GM21737 (cell line): ENCODE data around the gene NUDT19.
"Not testable (repeated sequence)": the region's sequence is repeated elsewhere in the genome, so short reads cannot be mapped to it uniquely, and the experiment has no call there.

Experiments used
- ATAC-seq: cut with Tn5 transposase; IDR thresholded peaks from one replicate; pipeline ENCODE4 v1.9.1; 2021; ENCODE audit warnings: mild to moderate bottlenecking, moderate library complexity; ENCODE audit not compliant: unreplicated experiment

NUDT19 gene

DNA sequence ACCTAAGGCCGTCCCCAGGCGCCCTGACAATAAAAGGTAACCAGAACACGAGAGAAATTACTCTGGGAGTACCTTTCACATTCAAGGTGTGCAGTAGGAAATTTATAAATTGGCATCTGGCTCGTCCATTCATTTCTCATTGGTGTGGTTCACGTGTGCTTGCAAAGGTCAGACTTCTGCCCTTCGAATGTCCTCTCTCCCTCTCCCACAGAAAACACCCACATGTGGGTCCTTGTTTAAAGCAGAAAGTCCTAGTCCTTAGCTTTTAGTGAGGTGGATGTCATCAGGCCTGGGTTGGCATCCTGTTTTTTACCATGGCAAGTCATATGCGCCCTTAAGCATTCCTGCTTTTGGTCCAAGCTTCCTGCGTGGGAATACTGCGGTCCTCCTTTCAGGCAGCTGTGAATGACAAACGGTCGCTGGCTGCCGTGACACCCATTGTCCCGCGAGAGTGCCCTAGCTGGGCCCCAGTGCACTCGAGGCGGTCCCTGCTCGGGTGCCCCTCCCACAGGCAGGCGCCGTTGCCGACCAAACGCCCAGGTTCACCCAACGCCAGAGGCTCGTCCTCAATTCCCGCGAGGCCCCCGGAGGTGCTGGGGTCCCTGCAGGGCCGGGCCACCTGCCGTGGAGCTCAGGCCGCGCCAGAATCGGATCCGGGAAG is at the start of gene NUDT19:
TSS of gene NUDT19 (plus strand) at position 531 of the 661 bp plus-strand sequence. CDS start 140 bp downstream, outside the sequence.
- peak; percentile 90 for ATAC-seq

DNA sequence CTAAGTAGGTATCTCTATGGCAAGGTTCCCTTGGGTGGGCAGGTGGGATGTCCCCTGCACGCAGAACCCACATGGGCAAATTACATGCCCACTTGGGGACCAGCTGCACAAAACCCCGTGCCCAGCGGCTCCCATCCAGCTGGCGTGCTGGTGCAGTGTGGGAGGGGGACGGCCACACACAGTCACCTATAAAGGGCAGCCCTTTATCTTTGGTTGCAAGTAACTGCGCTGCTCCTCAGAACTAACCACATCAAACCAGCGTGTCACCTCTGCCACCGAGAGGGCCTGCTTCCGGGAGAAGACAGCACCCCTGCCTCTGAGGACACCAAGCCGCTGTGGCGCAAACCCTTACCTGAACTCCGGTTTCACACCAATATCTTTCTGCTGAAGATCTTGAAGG is 48.9 kb upstream of the NUDT19 start:
- ATAC-seq: no peak

DNA sequence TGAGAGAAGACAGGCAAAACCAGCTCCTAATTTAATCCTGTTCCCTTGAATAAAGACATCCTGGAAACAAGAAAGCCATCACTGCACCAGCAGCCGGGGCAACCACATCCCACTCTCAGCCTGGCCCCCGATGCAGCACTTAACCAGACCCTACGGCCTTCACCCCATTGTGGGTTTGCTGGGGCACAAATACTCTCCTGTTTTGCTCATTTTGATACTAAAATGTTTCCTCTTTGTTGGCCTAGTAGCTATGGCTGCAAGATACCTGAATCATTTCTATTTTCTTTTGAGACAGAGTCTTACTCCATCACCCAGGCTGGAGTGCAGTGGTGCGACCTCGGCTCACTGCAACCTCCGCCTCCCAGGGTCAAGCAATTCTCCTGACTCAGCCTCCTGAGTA is 45.1 kb upstream of the NUDT19 start:
- no peak for ATAC-seq

GRCh38 chr19:32647361-32647760 is 44.3 kb upstream of the NUDT19 start:
- ATAC-seq: no peak

- ATAC-seq: no peak
Observed at GRCh38 chr19:32649751-32650150, 41.9 kb upstream of the NUDT19 start.

- no peak for ATAC-seq
Observed at GRCh38 chr19:32650671-32651070, 41.0 kb upstream of the NUDT19 start.

GRCh38 chr19:32651729-32652140 is 39.9 kb upstream of the NUDT19 start:
- ATAC-seq: no peak

DNA sequence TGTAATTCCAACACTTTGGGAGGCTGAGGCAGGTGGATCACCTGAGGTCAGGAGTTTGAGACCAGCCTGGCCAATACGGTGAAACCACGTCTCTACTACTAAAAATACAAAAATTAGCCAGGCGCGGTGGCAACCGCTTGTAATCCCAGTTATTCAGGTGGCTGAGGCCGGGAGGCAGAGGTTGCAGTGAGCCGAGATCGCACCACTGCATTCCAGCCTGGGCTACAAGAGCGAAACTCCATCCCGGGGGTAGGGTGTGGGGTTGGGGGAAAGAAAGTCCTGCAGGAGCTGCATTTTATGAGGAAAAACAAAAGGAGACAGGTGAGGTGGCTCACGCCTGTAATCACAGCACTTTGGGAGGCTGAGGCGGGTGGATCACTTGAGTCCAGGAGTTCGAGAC is 39.3 kb upstream of the NUDT19 start:
- ATAC-seq: not testable (repeated sequence)

DNA sequence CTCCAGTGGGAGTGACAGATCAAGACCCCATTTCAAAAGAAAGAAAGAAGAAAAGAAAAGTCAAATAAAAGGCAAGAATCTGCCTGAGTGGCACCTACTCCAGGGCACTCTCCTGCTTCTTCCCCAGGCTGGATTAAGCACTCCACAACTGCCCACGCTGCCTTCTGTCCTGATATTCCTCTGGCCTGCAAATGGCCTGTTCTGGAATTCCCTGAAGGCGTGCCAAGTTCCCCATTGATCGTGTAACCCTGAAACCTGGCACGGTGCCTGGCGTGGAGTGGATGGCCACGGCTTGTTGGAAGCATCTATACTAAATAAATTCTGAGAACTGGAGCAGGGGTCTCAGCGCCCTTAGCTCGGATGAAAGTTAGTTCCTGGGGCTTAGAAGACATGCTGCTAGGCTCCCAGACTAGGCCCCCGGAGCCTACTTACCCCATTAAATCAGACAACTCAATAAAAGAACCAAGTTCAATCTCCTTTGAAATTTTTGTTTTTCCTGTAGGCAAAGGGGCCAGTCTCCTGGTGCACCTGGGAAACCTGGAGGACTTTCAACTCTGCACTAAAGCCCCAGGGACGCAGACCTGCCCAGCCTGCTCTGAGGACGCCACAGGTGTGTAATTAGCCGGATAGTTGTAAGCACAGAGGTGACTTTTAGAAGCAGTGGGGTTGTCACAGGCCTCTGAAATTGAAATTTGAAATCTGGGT is 38.6 kb upstream of the NUDT19 start:
- ATAC-seq: no peak

GRCh38 chr19:32653599-32653915 is 38.1 kb upstream of the NUDT19 start:
- no peak for ATAC-seq

- ATAC-seq: not testable (repeated sequence)
Observed at GRCh38 chr19:32656379-32656778, 35.2 kb upstream of the NUDT19 start.

DNA sequence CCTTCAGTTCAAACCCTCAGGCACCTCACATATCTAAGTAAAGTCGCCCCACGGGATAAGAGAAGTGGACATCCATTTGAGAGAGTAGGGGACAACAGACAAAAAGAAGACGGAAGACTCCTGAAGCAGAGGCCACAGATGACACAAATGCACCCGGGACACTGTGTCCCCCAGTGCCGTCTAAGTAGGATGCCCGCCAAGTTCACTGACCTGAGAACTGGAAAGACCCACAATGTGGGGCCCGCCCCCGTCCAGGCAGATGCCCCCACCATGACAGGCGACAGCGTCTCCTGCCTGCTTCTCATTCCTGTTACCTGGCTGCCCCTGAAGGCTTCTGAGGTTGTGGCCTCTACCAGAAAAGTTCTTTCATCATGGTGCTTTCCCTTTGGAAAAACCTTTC is 33.5 kb upstream of the NUDT19 start:
- no peak for ATAC-seq

GRCh38 chr19:32658527-32658926 is 33.1 kb upstream of the NUDT19 start:
- no peak for ATAC-seq

DNA sequence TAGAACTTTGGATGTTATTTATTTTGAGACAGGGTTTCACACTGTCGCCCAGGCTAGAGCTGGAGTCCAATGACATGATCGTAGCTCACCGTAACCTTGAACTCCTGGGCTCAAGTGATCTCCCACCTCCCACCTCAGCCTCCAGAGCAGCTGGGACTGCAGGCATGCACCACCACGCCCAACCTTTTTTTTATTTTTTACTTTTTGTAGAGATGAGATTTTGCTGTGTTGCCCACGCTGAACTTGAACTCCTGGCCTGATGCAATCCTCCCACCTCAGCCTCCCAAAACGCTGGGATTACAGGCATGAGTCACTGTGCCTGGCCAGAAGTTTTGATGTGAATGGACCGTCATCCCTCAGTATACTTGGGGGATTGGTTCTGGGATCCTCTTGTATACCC is 30.3 kb upstream of the NUDT19 start:
- no peak for ATAC-seq

DNA sequence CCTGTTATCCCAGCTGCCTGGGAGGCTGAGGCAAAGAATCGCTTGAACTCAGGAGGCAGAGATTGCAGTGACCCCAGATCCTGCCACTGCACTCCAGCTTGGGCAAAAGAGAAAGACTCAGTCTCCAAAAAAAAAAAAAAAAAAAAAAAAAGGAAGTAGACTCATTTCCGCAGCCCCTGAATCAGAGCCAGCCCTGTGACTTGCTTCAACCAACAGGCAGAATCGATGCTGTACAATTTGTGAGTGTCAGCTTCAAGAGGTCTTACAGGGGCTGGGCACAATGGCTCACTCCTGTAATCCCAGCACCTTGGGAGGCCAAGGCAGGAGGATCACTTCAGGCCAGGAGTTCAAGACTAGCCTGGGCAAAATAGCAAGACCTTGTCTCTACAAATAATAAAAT is 29.4 kb upstream of the NUDT19 start:
- ATAC-seq: no peak

DNA sequence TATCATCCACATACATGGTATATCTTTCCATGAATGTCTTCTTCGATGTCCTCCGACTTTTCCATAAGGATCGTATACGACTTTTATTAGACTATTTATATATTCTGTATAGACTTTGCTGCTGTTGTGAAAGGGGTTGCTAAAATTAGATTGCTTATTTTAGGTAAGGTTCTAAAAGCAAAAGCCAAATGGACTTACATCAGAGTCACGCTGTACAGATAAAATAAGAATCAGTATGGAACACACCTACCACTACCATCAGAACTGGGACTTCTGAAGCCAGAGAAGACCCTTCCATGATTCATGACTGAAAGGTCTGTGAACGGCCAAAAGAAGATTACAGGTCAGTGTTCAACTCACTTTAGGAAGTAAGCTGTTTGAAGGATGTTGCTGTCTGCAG is 25.5 kb upstream of the NUDT19 start:
- ATAC-seq: no peak

- no peak for ATAC-seq
Observed at GRCh38 chr19:32669310-32669709, 22.3 kb upstream of the NUDT19 start.

- no peak for ATAC-seq
Observed at GRCh38 chr19:32671883-32672593, 19.6 kb upstream of the NUDT19 start.

- ATAC-seq: no peak
Observed at GRCh38 chr19:32672841-32673240, 18.8 kb upstream of the NUDT19 start.

GRCh38 chr19:32673573-32673972 is 18.0 kb upstream of the NUDT19 start:
- no peak for ATAC-seq

DNA sequence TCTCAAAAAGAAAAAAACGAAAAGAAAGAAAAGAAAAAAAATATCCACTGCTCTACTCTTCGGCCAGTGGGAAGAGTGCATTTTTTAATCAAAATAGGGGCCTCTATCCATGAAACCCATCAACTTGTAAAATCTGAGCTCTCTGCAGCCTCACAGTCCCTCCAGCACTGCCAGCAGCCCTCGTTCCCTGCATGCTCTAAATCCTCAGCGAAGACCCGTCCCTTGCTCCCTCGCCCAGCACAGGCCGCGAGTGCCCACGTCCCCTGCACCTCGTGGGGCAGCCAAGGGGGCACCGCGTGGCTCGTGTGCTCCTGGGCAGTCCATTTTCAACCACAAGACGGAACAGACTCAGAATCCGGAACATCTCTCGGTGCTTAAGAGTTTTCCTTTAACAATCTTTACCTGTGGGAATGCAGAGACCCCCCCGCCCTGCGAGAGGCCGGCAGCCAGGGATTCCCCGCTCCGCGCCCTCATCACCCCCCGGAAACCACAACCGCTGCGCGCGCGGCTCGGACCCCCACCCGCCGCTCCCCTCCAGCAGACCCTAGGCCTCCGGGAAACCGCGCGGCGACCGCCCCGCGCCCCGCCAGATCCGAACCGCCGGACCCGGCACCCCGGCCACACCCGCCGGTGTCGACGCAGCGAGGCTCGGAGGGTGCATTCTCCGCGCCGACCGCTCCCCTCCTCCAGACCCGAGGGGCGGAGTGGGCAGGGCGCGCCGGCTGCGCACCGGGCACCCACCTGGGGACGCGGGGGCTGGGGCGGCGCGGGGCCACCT is 17.3 kb upstream of the NUDT19 start:
- ATAC-seq: peak; percentile 4
